ENCODE results near the gene HHAT.
A peak's percentile ranks its signal among the peaks of the same experiment; 100 is the strongest.

Gene HHAT

GRCh38 chr1:210446479-210446878 is 117.8 kb downstream of the HHAT start:
- no peak for DNase-seq

- no peak for DNase-seq
These were observed 118.9 kb downstream of the HHAT start for GRCh38 chr1:210447456-210448057.

DNA sequence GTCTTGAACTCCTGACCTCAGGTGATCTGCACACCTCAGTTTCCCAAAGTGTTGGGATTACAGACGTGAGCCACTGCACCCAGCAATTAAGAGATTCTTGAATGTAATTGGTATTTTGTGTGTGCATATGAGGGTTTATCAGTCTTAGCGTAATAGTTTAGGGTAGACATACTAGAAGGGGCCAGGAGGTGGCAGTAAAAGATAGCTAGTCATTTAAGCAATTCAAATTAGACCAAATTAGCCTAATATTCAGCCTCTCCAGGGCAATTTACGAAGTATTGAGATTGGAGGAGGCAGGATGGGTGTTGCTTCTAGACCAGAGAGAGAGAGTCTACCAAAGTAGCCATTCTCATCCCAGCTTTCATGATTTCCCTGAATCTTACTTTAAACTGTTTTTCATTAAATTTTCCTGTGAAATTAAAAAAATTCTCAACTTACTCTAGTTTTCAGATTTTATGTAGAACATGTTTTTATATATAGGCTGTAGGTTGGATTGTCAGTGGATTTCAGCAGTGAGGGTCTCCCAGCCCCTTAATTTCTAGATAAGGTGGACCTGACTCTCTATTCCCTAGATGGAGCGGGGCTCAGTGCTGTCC is 119.7 kb downstream of the HHAT start:
- peak; percentile 62 for DNase-seq

DNA sequence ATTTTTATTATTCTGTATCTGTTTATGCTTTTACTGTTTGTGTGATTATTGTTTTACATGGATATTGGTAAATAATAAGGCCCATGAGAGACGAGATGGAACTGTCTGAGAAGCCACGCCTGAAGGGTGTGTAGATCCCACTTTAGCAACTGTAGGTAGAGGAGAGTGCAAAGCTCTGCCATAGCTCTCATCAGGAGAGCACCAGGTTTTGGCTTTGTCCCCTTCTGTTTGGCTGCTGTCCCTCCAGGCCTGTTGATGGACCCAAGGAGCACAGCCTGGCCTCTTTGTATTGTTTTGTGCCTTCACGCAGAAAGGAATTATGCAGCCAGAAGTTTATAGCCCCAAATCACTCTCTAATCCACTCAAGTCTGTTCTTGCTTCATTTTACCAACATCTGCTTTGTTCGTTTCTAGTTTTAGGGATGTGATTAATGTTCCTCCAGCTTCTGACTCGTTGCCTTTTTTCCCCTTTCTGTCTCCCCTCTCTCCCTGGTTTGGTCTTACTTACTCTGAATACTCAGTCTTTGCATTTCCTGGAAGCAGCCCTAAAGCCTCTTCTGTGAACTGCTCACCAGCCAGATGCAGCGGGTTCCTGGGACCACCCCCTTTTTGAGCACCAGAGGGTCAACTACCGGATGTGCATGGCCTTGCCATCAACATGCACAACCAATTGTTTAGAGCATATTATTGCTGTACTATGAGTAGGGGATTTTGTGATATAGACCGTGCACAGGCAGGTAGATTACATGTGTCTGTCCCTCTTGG is 127.3 kb downstream of the HHAT start:
- DNase-seq = no peak

DNA sequence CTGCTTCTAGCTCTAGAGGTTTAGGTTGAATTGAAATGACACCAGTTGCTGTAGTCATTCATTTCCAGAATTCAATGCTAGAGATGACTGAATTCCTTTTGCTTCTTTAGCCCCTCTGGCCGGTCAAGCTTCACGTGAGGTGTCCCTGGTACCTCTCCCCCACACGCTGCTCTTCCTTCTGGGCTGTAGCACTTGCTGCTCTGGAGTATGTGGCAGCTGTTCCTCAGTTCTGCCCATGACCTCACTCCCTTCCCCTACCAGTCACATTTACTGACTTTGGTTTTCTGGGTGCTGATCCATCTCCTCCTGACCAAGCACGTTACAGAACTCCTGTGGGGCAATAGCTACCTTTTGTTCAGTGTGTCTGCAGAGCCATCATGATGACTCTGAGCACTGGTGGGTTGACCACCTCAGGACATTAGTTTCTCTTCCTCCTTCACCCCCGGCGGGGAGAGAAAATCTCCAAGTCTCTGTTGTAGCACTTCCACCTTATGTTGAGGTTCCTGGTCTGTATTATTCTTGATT is 128.1 kb downstream of the HHAT start:
- no peak for DNase-seq

GRCh38 chr1:210457568-210457967 is 128.9 kb downstream of the HHAT start:
- DNase-seq = no peak

DNA sequence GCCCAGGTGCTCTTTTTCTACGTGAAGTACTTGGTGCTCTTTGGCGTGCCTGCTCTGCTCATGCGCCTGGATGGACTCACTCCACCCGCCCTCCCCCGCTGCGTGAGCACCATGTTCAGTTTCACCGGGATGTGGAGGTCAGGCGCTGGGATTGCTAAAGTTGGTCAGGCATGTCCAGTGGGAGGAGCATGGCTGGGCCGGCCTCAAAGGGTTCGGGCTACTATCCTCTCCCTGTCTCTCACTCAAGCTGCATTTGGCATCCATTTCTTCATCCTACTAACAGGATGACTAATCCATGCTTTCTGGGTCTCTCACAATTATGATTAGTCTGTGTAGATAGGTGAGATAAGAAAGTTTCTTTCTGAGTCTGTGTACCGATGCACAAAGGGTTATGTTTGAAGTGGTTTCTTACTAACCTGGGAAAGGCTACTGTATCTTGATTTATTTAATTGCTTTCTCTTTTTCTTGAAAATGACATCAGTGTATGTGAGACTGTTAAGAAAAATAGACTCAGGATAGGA is 135.9 kb downstream of the HHAT start:
- no peak for DNase-seq

GRCh38 chr1:210465150-210465549 is 136.4 kb downstream of the HHAT start:
- DNase-seq = no peak

- DNase-seq = no peak
These were observed 138.8 kb downstream of the HHAT start for GRCh38 chr1:210467440-210468043.

GRCh38 chr1:210469441-210469840 is 140.7 kb downstream of the HHAT start:
- no peak for DNase-seq

- no peak for DNase-seq
These were observed 146.6 kb downstream of the HHAT start for GRCh38 chr1:210475321-210475720.

DNA sequence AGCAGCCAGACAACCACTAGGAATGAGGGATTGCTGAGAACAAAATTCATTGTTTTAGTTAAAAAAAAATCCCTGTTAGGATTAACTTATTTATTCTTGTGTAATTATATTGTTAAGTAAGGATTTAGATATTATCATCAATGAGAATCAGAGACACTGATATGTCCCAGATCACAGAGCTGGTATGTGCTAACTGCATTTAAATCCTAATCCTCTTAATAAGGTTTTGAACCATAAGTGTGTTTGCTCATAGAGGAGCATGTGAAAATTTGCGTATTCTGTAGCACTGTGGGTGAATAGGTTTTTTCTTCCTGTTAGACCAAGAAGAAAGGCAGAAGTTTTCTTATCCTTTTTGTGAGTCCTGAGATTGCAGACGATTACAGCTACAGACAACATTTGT is 147.1 kb downstream of the HHAT start:
- no peak for DNase-seq

DNA sequence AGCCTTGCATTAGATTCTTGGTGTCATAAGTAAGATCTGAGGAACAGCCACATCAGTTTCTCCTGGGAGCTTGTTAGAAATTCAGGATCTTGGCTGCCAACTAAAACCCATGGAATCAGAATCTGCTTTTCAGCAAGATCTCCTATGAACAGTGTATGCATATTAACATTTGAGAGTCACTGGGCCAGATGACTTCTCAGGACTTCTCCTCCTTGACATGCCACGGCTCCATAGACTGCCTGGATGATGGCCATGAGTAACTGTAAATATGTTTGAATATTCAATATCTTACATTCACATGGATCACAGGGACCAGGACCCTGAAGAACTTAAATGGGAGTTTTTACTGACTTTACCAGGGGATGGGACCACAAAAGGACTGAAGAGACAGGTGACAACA is 148.0 kb downstream of the HHAT start:
- DNase-seq = no peak

DNA sequence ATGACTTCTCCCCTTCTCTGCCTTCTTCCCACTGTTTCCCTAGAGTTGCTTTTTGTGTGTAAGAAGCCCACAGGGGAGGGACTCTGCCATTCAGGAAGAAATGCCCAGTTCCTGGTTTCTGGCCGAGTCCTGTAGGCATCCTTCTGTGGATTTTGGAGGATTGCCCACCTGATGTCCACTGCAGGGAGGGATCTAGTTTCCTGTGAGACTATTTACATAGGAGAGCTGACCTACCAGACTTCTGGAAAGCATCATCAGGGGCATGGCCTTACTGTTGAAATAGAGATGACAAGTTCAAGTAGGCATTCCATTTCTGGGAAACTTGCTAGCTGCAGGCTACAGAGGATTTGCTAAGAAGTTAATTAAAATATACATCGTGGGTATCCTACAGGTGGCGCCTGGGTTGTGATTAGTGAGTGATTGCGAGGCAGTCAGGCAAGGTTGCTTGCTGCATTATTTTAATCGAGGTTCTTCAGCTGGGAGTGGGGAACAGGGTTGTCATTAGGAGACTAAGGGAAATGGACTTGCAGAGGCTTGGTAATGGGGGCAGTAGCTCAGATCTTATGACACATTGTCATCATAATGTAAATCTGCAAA is 148.7 kb downstream of the HHAT start:
- peak; percentile 1 for DNase-seq

GRCh38 chr1:210478820-210479219 is 150.1 kb downstream of the HHAT start:
- DNase-seq = no peak

DNA sequence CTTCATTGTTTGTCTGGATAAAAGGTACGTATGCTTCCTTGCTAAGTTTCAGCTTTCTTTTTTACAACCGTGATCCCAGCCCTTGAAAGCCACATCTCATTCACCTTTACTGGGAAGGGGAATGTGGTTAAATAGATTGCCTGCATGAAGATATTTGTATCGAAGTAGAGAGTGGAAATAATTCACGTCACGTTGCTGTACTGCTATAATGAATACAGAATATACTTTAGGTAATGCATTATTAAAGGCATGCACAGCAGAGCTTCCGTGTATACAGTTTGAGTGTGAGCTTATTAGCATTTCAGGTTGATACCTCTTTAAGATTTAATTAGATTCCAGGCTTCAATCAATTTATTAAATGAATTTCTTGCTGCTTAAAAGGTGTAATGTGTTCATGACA is 153.8 kb downstream of the HHAT start:
- no peak for DNase-seq

GRCh38 chr1:210482945-210483617 is 154.4 kb downstream of the HHAT start:
- no peak for DNase-seq

DNA sequence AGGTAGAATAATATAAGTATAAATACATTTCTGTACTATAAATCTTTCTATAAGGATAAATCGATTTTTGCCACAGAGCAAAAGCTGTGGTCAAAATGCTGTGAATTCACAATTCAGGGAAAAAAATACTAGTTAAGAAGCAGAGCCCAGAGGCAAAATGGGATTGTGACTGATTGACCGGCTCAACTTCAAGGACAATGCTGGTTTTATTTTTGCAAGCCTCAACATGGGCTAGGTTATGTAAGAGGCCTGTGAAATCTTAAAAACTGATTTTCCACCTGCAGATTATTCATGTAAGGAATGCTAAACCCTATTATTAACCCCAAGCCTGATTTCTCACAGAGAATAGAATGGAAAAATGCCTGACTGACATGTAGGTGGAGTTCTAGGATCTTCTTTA is 155.1 kb downstream of the HHAT start:
- DNase-seq = no peak

DNA sequence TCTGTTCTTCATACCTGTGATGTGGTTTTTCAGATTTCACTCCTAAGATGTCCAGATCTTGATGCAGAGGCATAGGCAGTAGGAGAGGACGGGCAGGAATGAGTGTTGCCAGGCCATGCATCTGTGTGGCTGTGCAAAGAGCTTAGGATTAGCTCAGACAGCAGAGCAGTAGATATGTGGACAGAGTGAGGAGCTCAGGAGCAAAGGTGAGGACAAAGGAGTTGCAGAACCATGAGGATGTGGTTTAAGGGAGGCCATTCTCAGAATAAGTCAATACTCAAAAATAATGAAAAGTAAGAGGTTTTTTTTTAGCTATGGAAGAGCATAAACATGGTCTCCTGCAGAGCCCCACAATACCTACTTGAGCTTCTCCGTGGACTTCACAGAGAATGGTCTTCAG is 158.3 kb downstream of the HHAT start:
- no peak for DNase-seq

DNA sequence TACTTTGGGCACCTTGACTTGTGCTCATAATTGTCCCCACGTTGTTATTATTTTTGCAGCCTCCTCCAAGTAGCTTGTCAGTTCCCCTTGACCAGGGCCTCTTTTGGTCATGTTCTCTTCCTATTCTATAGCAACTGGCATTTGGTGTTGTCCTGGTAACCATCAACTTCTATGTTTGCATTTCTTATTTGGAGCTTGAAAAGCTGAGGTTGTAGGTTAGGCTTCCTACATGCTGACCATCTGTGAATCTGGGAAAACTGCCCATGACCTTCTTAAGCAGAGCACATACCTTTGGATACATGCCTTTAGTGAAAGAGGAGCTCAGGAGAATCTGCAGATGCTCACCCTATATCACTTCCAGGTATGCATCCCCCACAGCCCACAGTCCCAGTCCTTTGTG is 160.8 kb downstream of the HHAT start:
- DNase-seq = no peak

- DNase-seq = no peak
These were observed 162.1 kb downstream of the HHAT start for GRCh38 chr1:210490781-210491180.

GRCh38 chr1:210496063-210496462 is 167.4 kb downstream of the HHAT start:
- DNase-seq = no peak

- DNase-seq = no peak
These were observed 171.3 kb downstream of the HHAT start for GRCh38 chr1:210499956-210500355.

Data from hematopoietic multipotent progenitor cell treated with erythropoietin and hydrocortisone succinate and interleukin-3 and kit ligand, for 8 days (in vitro differentiated cells).